ENCODE data around the gene MAD1L1.
"Not testable (repeated sequence)": the region's sequence is repeated elsewhere in the genome, so short reads cannot be mapped to it uniquely, and the experiment has no call there.

MAD1L1 gene

GRCh38 chr7:2080477-2080876 is 152.3 kb downstream of the MAD1L1 start:
- DNase-seq: no peak

- DNase-seq: no peak
Observed at GRCh38 chr7:2080060-2080387, 152.7 kb downstream of the MAD1L1 start.

- peak; percentile 89 for DNase-seq
Observed at GRCh38 chr7:2079332-2080059, 153.2 kb downstream of the MAD1L1 start.

- DNase-seq: no peak
Observed at GRCh38 chr7:2078899-2079298, 153.8 kb downstream of the MAD1L1 start.

GRCh38 chr7:2076649-2077064 is 156.1 kb downstream of the MAD1L1 start:
- peak; percentile 88 for DNase-seq

- DNase-seq: no peak
Observed at GRCh38 chr7:2075811-2076210, 156.9 kb downstream of the MAD1L1 start.

GRCh38 chr7:2074691-2075090 is 158.1 kb downstream of the MAD1L1 start:
- DNase-seq: peak; percentile 55

- no peak for DNase-seq
Observed at GRCh38 chr7:2072798-2073197, 159.9 kb downstream of the MAD1L1 start.

GRCh38 chr7:2072042-2072441 is 160.7 kb downstream of the MAD1L1 start:
- no peak for DNase-seq

- DNase-seq: no peak
Observed at GRCh38 chr7:2071133-2071832, 161.5 kb downstream of the MAD1L1 start.

- DNase-seq: no peak
Observed at GRCh38 chr7:2070151-2070763, 162.5 kb downstream of the MAD1L1 start.

- DNase-seq: no peak
Observed at GRCh38 chr7:2069472-2069860, 163.3 kb downstream of the MAD1L1 start.

- DNase-seq: no peak
Observed at GRCh38 chr7:2068693-2069471, 163.9 kb downstream of the MAD1L1 start.

- no peak for DNase-seq
Observed at GRCh38 chr7:2066251-2066919, 166.4 kb downstream of the MAD1L1 start.

- DNase-seq: no peak
Observed at GRCh38 chr7:2065528-2065927, 167.2 kb downstream of the MAD1L1 start.

- no peak for DNase-seq
Observed at GRCh38 chr7:2063563-2064260, 169.0 kb downstream of the MAD1L1 start.

GRCh38 chr7:2062648-2063047 is 170.1 kb downstream of the MAD1L1 start:
- DNase-seq: no peak

- DNase-seq: no peak
Observed at GRCh38 chr7:2060701-2061100, 172.0 kb downstream of the MAD1L1 start.

GRCh38 chr7:2059964-2060700 is 172.6 kb downstream of the MAD1L1 start:
- no peak for DNase-seq

GRCh38 chr7:2058246-2058645 is 174.5 kb downstream of the MAD1L1 start:
- DNase-seq: not testable (repeated sequence)

GRCh38 chr7:2055956-2056355 is 176.8 kb downstream of the MAD1L1 start:
- no peak for DNase-seq
